ENCODE measurements around the gene KCNA5. TPM values are rescaled to one million over a fixed set of nuclear protein-coding genes. Genes with fewer than 3 reads are reported as not detected.

The KCNA5 gene
- total RNA-seq, 1 donor, result not detected

- H3K4me1 ChIP-seq (ENCODE audit: insufficient read depth, low read length), result no peaks in the 10 kb centered on the region
- no peak overlapping the region for H3K27ac ChIP-seq (ENCODE audit: low read depth, low read length)
- no peak for TF ChIP-seq CTCF (IDR thresholded peaks at IDR 0.05; ENCODE audit: extremely low read depth, low read depth, low read length)
- no peak overlapping the region for H3K4me3 ChIP-seq (ENCODE audit: insufficient read depth, low read length)
- H2AFZ ChIP-seq (ENCODE audit: low read length), result no peak overlapping the region
- no peaks in the 10 kb centered on the region for H3K36me3 ChIP-seq (ENCODE audit: insufficient read depth, low read length)
- no peak for DNase-seq (ENCODE audit: insufficient read length, low spot score, missing footprints)
- H3K4me2 ChIP-seq (ENCODE audit: insufficient read depth, low read length), result no peak overlapping the region
- no peaks in the 10 kb centered on the region for H3K9me3 ChIP-seq (ENCODE audit: low read depth, low read length)
- H4K20me1 ChIP-seq (ENCODE audit: insufficient read depth, low read length), result no peaks in the 10 kb centered on the region
- H3K27me3 ChIP-seq (ENCODE audit: insufficient read depth, low read length), result peaks cover 2% of the 10 kb centered on the region
- H3K79me2 ChIP-seq (ENCODE audit: insufficient read depth, low read length), result no peaks in the 10 kb centered on the region
Observed at GRCh38 chr12:5059358-5059757, 15.7 kb downstream of the KCNA5 start.

DNA sequence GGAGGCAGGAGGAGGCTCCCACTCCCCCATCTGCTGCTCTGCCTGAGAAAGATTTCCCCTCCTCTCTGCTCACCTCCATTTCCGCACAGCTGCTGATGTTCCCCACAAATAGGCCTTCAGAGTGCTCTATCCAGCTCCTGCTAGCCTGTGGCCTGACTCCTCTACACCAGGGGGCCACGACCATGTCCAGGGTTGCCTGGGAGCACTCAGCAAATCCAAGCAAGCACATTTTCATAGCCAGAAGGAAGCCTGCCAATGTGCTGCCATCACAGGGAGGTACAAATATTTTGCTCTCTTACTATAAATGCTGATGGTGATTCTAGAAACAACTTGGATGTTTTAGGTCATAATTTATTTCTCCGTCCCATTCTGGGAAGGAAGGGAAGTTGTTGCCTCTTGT, 17.3 kb downstream of the KCNA5 start:
- no peak overlapping the region for H3K4me3 ChIP-seq (ENCODE audit: insufficient read depth, low read length)
- no peaks in the 10 kb centered on the region for H4K20me1 ChIP-seq (ENCODE audit: insufficient read depth, low read length)
- no peak for DNase-seq (ENCODE audit: insufficient read length, low spot score, missing footprints)
- no peaks in the 10 kb centered on the region for H3K9me3 ChIP-seq (ENCODE audit: low read depth, low read length)
- no peaks in the 10 kb centered on the region for H3K79me2 ChIP-seq (ENCODE audit: insufficient read depth, low read length)
- no peak overlapping the region for H3K27ac ChIP-seq (ENCODE audit: low read depth, low read length)
- no peaks in the 10 kb centered on the region for H3K36me3 ChIP-seq (ENCODE audit: insufficient read depth, low read length)
- H2AFZ ChIP-seq (ENCODE audit: low read length), result no peak overlapping the region
- H3K27me3 ChIP-seq (ENCODE audit: insufficient read depth, low read length), result peaks cover 3% of the 10 kb centered on the region
- TF ChIP-seq CTCF (IDR thresholded peaks at IDR 0.05; ENCODE audit: extremely low read depth, low read depth, low read length), result no peak
- no peaks in the 10 kb centered on the region for H3K4me1 ChIP-seq (ENCODE audit: insufficient read depth, low read length)
- no peak overlapping the region for H3K4me2 ChIP-seq (ENCODE audit: insufficient read depth, low read length)

- Histone ChIP-seq H2AFZ (ENCODE audit: low read length) (no peak overlapping the region), H3K27ac (ENCODE audit: low read depth, low read length) (no peak overlapping the region), H3K36me3 (ENCODE audit: insufficient read depth, low read length) (no peaks in the 10 kb centered on the region), H3K4me1 (ENCODE audit: insufficient read depth, low read length) (no peaks in the 10 kb centered on the region), H3K9me3 (ENCODE audit: low read depth, low read length) (no peaks in the 10 kb centered on the region), H3K27me3 (ENCODE audit: insufficient read depth, low read length) (peaks cover 3% of the 10 kb centered on the region), H4K20me1 (ENCODE audit: insufficient read depth, low read length) (no peaks in the 10 kb centered on the region), H3K4me3 (ENCODE audit: insufficient read depth, low read length) (no peak overlapping the region), H3K79me2 (ENCODE audit: insufficient read depth, low read length) (no peaks in the 10 kb centered on the region), H3K4me2 (ENCODE audit: insufficient read depth, low read length) (no peak overlapping the region)
- TF ChIP-seq CTCF (IDR thresholded peaks at IDR 0.05; ENCODE audit: extremely low read depth, low read depth, low read length), result no peak
- no peak for DNase-seq (ENCODE audit: insufficient read length, low spot score, missing footprints)
Observed at GRCh38 chr12:5063149-5063548, 19.5 kb downstream of the KCNA5 start.

- Histone ChIP-seq H3K27ac (ENCODE audit: low read depth, low read length) (no peak overlapping the region), H3K4me1 (ENCODE audit: insufficient read depth, low read length) (no peaks in the 10 kb centered on the region), H2AFZ (ENCODE audit: low read length) (no peak overlapping the region), H3K4me3 (ENCODE audit: insufficient read depth, low read length) (no peak overlapping the region), H4K20me1 (ENCODE audit: insufficient read depth, low read length) (no peaks in the 10 kb centered on the region), H3K36me3 (ENCODE audit: insufficient read depth, low read length) (no peaks in the 10 kb centered on the region), H3K9me3 (ENCODE audit: low read depth, low read length) (no peaks in the 10 kb centered on the region), H3K79me2 (ENCODE audit: insufficient read depth, low read length) (no peaks in the 10 kb centered on the region), H3K27me3 (ENCODE audit: insufficient read depth, low read length) (peaks cover 3% of the 10 kb centered on the region), H3K4me2 (ENCODE audit: insufficient read depth, low read length) (no peak overlapping the region)
- no peak for DNase-seq (ENCODE audit: insufficient read length, low spot score, missing footprints)
- TF ChIP-seq CTCF (IDR thresholded peaks at IDR 0.05; ENCODE audit: extremely low read depth, low read depth, low read length), result no peak
Observed at GRCh38 chr12:5064913-5065490, 21.3 kb downstream of the KCNA5 start.
